ENCODE results near the gene SRRM4. TPM values are rescaled to one million over a fixed set of nuclear protein-coding genes. Genes with fewer than 3 reads are reported as not detected.

Gene SRRM4
- total RNA-seq, 3 donors from 2014 or later: 0.32 TPM; not detected in 2

DNA sequence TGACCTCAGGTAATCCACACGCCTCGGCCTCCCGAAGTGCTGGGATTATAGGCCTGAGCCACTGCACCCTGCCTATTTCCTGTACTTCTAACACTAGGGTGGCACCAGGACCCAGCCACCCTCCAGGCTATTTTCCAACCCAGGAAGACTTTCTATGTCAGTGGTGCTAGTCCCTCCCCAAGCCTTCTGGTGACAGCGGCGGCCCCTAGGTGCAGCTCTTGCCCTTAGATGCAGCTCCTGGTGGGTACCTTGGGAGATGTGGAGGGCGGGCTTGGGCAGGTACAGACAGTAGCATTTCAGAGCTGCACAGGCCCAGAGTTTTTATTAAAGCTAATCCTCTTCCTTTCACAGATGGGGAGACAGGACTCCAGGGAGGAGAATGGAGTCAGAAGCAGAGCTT lies 62.8 kb downstream of the SRRM4 start:
- no peak for DNase-seq
- no peak for ATAC-seq
- no peaks in the 10 kb centered on the region for H3K9me3 ChIP-seq
- intact Hi-C loops (cut with DNase I, micrococcal nuclease): no loop called here
- TF ChIP-seq, protein P1, sequence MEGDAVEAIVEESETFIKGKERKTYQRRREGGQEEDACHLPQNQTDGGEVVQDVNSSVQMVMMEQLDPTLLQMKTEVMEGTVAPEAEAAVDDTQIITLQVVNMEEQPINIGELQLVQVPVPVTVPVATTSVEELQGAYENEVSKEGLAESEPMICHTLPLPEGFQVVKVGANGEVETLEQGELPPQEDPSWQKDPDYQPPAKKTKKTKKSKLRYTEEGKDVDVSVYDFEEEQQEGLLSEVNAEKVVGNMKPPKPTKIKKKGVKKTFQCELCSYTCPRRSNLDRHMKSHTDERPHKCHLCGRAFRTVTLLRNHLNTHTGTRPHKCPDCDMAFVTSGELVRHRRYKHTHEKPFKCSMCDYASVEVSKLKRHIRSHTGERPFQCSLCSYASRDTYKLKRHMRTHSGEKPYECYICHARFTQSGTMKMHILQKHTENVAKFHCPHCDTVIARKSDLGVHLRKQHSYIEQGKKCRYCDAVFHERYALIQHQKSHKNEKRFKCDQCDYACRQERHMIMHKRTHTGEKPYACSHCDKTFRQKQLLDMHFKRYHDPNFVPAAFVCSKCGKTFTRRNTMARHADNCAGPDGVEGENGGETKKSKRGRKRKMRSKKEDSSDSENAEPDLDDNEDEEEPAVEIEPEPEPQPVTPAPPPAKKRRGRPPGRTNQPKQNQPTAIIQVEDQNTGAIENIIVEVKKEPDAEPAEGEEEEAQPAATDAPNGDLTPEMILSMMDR (IDR thresholded peaks at IDR 0.05): no peak
- H3K36me3 ChIP-seq (ENCODE audit: low read depth): no peaks in the 10 kb centered on the region
- no peaks in the 10 kb centered on the region for H3K4me1 ChIP-seq (ENCODE audit: low read depth)
- H3K4me3 ChIP-seq: no peak overlapping the region

GRCh38 chr12:119047641-119048040 lies 66.3 kb downstream of the SRRM4 start:
- TF ChIP-seq, protein P1 (IDR thresholded peaks at IDR 0.05): no peak
- Histone ChIP-seq H3K4me3 (no peak overlapping the region), H3K36me3 (ENCODE audit: low read depth) (no peaks in the 10 kb centered on the region), H3K9me3 (no peaks in the 10 kb centered on the region), H3K4me1 (ENCODE audit: low read depth) (no peaks in the 10 kb centered on the region)
- ATAC-seq (no peak), DNase-seq (no peak)
- intact Hi-C loops (cut with DNase I, micrococcal nuclease): no loop called here

DNA sequence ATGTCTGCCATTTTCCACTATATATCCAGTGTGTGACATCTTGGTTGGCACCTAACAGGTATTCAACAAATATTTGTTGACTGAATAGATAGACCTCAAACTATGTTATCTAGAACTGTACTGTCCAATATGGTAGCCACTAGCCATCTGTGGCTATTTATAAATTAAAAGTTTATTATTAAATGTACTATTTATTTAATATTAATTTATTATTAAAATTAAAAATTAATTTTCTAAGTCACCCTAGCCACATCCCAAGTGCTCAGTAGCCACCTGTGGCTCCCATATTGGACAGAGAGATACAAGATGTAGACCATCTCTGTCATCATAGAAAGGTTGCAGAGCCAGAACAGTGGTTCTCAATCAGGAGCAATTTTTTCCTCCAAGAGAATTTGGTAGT lies 69.3 kb downstream of the SRRM4 start:
- no peak overlapping the region for H3K4me3 ChIP-seq
- no peaks in the 10 kb centered on the region for H3K36me3 ChIP-seq (ENCODE audit: low read depth)
- intact Hi-C loops (cut with DNase I, micrococcal nuclease): no loop called here
- TF ChIP-seq, protein P1 (IDR thresholded peaks at IDR 0.05): no peak
- ATAC-seq: no peak
- no peaks in the 10 kb centered on the region for H3K4me1 ChIP-seq (ENCODE audit: low read depth)
- no peaks in the 10 kb centered on the region for H3K9me3 ChIP-seq
- DNase-seq: no peak

DNA sequence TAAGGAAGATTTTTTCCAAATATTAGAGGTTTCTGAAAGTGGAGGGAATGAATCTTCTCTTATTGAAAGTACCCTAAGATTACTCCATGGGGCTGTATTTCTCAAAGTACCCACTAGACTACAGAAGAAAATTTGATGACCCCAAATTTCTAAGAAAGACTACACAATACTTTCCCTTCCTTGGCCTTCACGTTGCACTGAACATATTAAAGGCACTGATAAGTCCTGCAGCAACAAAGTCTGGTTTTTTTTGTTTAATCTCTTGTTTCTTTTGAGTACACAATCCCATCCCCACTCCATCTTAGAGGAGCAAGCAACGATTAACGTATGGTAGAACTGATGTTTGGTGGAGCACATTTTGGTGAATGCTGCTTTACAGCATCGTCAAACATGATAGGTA lies 70.1 kb downstream of the SRRM4 start:
- TF ChIP-seq, protein P1 (IDR thresholded peaks at IDR 0.05): no peak
- ATAC-seq: no peak
- Histone ChIP-seq H3K9me3 (no peaks in the 10 kb centered on the region), H3K4me1 (ENCODE audit: low read depth) (no peaks in the 10 kb centered on the region), H3K36me3 (ENCODE audit: low read depth) (no peaks in the 10 kb centered on the region), H3K4me3 (no peak overlapping the region)
- intact Hi-C loops (cut with DNase I, micrococcal nuclease): no loop called here
- no peak for DNase-seq

GRCh38 chr12:119052001-119052400 lies 70.7 kb downstream of the SRRM4 start:
- DNase-seq (no peak), ATAC-seq (no peak)
- no peaks in the 10 kb centered on the region for H3K36me3 ChIP-seq (ENCODE audit: low read depth)
- H3K4me3 ChIP-seq: no peak overlapping the region
- H3K4me1 ChIP-seq (ENCODE audit: low read depth): no peaks in the 10 kb centered on the region
- intact Hi-C loops (cut with DNase I, micrococcal nuclease): no loop called here
- TF ChIP-seq, protein P1 (IDR thresholded peaks at IDR 0.05): no peak
- H3K9me3 ChIP-seq: no peaks in the 10 kb centered on the region

DNA sequence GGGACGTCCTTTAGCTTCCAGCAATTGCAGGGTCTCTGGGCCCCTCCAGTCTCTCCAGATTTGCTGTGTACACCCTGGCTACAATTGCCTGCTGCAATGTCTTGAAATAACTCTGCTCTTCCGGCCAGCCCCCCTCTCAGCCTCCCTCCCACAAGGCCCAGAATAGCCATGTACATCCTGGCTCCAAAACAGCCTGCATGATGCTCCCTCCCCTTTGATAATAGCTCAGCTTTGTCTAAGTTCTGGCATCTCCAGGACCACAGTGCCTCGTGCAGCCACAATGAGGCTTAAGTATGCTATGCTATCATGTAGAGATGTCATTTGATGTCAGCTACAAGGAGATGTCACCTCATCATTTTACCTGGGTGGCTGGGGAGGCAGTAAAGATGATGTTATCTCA lies 74.6 kb downstream of the SRRM4 start:
- Histone ChIP-seq H3K4me1 (ENCODE audit: low read depth) (no peaks in the 10 kb centered on the region), H3K36me3 (ENCODE audit: low read depth) (no peaks in the 10 kb centered on the region), H3K9me3 (no peaks in the 10 kb centered on the region), H3K4me3 (no peak overlapping the region)
- no peak for ATAC-seq
- intact Hi-C loops (cut with DNase I, micrococcal nuclease): no loop called here
- TF ChIP-seq, protein P1 (IDR thresholded peaks at IDR 0.05): no peak
- DNase-seq: no peak
